A549 (cell line): ENCODE data around the gene CAMTA1.

ENCODE experiments used
- CBX8 ChIP-seq: fragments of 200-600 bp; sonication (generic); IDR thresholded peaks from 2 replicates; pipeline ENCODE4 v1.6.1; 2016
- ESRRA ChIP-seq: fragments of 150-350 bp; IDR thresholded peaks from 2 replicates; pipeline ENCODE4 v1.6.1; 2014; ENCODE audit warnings: mild to moderate bottlenecking, low read length, borderline replicate concordance
- GATA3 ChIP-seq: IDR thresholded peaks from 2 replicates; pipeline ENCODE4 v1.6.1; 2012; ENCODE audit warnings: borderline replicate concordance
- POLR2A ChIP-seq: IDR thresholded peaks from 2 replicates; pipeline ENCODE4 v1.6.1; 2012; ENCODE audit warnings: mild to moderate bottlenecking, low read length
- POLR2AphosphoS2 ChIP-seq: conservative IDR thresholded peaks from 2 replicates; pipeline ENCODE4 v1.6.1; 2012; ENCODE audit warnings: low read length, improper control_type of control experiment, inconsistent platforms
- SMC3 ChIP-seq: fragments of >200 bp; sonication (Bioruptor Twin); formaldehyde crosslinking; IDR thresholded peaks from 3 replicates; pipeline ENCODE4 v1.6.1; 2018; ENCODE audit warnings: inconsistent platforms
- TF ChIP-seq, protein P1 (sequence below): fragments of >200 bp; sonication (Bioruptor Twin); formaldehyde crosslinking; IDR thresholded peaks from 3 replicates; pipeline ENCODE4 v1.5.1; 2016
- TF ChIP-seq, protein P2 (sequence below): fragments of 450-650 bp; IDR thresholded peaks from 2 replicates; pipeline ENCODE4 v1.6.1; 2014; ENCODE audit warnings: antibody characterized with exemption
- TF ChIP-seq, protein P3 (sequence below): IDR thresholded peaks from 2 replicates; pipeline ENCODE4 v1.6.1; 2012; ENCODE audit warnings: low read depth, borderline replicate concordance

DNA sequence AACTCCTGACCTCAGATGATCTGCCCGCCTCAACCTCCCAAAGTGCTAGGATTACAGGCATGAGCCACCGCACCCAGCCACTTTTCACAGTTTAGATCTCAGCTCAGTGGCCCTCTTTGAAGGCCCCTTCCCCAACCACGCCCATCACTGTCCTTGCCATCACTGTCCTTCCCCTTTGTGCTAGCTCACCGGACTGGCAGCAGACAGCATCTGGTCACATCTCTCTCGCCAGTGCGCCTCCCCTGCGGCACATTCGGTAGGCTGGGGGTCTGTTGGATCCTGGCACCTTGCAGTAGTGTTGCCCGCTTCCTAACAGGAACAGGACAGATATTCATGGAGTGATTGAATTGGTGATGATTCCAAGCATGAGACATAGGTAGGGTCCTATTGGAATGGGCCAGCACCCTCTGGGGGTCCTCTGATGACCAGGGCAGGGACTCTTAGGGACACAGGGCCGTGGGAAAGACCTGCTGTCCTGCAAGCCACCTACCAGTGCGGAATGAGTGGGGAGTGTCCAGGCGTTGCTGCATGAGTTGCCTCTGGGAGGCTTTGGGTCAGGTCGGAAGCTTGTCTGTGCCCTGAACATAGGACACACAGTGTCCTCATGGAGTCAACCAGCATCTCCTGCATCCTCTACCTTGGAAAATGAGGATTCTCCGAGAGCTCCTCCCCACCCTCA, 807.0 kb downstream of the CAMTA1 start:
- TF ChIP-seq POLR2A (no peak), POLR2AphosphoS2 (no peak), ESRRA (no peak), CBX8 (no peak), GATA3 (no peak), SMC3 (no peak)
- TF ChIP-seq, protein P1, sequence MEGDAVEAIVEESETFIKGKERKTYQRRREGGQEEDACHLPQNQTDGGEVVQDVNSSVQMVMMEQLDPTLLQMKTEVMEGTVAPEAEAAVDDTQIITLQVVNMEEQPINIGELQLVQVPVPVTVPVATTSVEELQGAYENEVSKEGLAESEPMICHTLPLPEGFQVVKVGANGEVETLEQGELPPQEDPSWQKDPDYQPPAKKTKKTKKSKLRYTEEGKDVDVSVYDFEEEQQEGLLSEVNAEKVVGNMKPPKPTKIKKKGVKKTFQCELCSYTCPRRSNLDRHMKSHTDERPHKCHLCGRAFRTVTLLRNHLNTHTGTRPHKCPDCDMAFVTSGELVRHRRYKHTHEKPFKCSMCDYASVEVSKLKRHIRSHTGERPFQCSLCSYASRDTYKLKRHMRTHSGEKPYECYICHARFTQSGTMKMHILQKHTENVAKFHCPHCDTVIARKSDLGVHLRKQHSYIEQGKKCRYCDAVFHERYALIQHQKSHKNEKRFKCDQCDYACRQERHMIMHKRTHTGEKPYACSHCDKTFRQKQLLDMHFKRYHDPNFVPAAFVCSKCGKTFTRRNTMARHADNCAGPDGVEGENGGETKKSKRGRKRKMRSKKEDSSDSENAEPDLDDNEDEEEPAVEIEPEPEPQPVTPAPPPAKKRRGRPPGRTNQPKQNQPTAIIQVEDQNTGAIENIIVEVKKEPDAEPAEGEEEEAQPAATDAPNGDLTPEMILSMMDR: no peak
- TF ChIP-seq, protein P2, sequence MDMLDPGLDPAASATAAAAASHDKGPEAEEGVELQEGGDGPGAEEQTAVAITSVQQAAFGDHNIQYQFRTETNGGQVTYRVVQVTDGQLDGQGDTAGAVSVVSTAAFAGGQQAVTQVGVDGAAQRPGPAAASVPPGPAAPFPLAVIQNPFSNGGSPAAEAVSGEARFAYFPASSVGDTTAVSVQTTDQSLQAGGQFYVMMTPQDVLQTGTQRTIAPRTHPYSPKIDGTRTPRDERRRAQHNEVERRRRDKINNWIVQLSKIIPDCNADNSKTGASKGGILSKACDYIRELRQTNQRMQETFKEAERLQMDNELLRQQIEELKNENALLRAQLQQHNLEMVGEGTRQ: no peak
- TF ChIP-seq, protein P3, sequence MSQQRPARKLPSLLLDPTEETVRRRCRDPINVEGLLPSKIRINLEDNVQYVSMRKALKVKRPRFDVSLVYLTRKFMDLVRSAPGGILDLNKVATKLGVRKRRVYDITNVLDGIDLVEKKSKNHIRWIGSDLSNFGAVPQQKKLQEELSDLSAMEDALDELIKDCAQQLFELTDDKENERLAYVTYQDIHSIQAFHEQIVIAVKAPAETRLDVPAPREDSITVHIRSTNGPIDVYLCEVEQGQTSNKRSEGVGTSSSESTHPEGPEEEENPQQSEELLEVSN: no peak
